ENCODE measurements around the gene WNT11. TPM values are rescaled to one million over a fixed set of nuclear protein-coding genes. Genes with fewer than 3 reads are reported as not detected.
A peak's percentile ranks its signal among the peaks of the same experiment; 100 is the strongest.

Gene WNT11
- total RNA-seq, 1 experiment from 2014 or later: 0.40 TPM

DNA sequence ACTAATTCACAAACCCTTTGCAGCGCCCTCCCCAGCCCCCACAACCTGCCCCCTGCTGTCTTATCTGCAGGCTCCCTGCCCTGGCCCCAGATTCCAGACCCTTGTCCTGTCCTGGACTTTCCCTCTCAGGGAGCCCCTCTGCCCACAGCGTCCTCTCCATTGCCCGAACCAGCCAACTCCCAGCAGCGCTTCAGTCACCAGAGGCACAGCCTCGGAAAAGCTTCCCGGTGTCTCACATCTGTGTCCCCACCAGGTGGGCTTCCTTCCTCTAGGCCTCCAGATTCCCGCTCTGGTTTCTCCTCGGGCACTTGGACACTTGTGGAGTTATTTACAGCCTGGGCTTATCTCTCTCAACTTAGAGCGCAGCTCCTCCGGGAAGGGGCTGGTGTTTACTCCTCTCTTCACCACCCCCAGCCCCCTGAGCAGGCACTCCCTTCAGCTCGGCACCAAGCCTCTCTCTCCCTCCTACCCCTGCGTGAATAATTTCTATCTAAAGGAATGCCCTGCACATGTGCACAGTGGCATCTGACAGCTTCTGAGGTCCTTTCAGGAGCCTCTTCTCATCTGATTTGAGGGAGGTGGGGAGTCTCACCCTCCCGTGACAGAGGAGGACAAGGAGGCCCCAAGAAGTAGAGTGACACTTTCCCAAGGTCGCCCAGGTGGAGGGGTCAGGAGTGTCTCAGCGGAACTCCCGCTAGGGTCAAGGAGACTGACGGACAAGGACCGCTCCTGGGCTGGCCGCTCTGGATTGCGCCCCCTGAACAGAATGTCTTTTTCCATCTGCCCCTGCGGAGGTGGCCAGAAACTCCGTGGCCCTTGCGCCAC lies 838 bp downstream of the WNT11 start:
- Histone ChIP-seq H3K27me3 (ENCODE audit: low read length) (peaks cover 36% of the 10 kb centered on the region), H2AFZ (ENCODE audit: low read length) (no peak overlapping the region), H3K4me3 (ENCODE audit: low read length) (peak overlapping the region; percentile 67; the same call in 1 of the 2 replicates), H3F3A (ENCODE audit: low read length, unreplicated experiment) (no peaks in the 10 kb centered on the region), H3K4me2 (ENCODE audit: low read length) (peak overlapping the region; percentile 98), H4K20me1 (ENCODE audit: low read length) (no peaks in the 10 kb centered on the region), H3K9me2 (replicated peaks; ENCODE audit: low read length) (no peaks in the 10 kb centered on the region), H3K36me3 (ENCODE audit: low read depth, low read length) (no peaks in the 10 kb centered on the region), H3K4me1 (ENCODE audit: insufficient read depth, low read length) (peaks cover 32% of the 10 kb centered on the region), H3K9ac (ENCODE audit: low read length) (no peak overlapping the region), H3K27ac (ENCODE audit: low read length) (no peak overlapping the region), H3K79me2 (ENCODE audit: low read length) (no peaks in the 10 kb centered on the region), H3K9me3 (ENCODE audit: low read length) (no peaks in the 10 kb centered on the region)
- CTCF ChIA-PET: no interaction called here
- DNase-seq: no peak
- POLR2A ChIA-PET (ENCODE audit: unreplicated experiment): no interaction called here
- intact Hi-C loops (cut with micrococcal nuclease): loop anchor here (2.0 kb wide), 2 partner anchors 309 to 475 kb away; no protein-coding TSS in a partner anchor
- TF ChIP-seq EZH2 (IDR thresholded peaks at IDR 0.05; ENCODE audit: low read length, unreplicated experiment): no peak
- TF ChIP-seq, protein P1, sequence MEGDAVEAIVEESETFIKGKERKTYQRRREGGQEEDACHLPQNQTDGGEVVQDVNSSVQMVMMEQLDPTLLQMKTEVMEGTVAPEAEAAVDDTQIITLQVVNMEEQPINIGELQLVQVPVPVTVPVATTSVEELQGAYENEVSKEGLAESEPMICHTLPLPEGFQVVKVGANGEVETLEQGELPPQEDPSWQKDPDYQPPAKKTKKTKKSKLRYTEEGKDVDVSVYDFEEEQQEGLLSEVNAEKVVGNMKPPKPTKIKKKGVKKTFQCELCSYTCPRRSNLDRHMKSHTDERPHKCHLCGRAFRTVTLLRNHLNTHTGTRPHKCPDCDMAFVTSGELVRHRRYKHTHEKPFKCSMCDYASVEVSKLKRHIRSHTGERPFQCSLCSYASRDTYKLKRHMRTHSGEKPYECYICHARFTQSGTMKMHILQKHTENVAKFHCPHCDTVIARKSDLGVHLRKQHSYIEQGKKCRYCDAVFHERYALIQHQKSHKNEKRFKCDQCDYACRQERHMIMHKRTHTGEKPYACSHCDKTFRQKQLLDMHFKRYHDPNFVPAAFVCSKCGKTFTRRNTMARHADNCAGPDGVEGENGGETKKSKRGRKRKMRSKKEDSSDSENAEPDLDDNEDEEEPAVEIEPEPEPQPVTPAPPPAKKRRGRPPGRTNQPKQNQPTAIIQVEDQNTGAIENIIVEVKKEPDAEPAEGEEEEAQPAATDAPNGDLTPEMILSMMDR (conservative IDR thresholded peaks at IDR 0.05; ENCODE audit: low read depth, low read length): no peak
- TF ChIP-seq EZH2phosphoT487 (IDR thresholded peaks at IDR 0.05; ENCODE audit: borderline replicate concordance, low read length): no peak
- no peak for ATAC-seq
- no TSS peak for BruUV-seq (replicated peaks)

DNA sequence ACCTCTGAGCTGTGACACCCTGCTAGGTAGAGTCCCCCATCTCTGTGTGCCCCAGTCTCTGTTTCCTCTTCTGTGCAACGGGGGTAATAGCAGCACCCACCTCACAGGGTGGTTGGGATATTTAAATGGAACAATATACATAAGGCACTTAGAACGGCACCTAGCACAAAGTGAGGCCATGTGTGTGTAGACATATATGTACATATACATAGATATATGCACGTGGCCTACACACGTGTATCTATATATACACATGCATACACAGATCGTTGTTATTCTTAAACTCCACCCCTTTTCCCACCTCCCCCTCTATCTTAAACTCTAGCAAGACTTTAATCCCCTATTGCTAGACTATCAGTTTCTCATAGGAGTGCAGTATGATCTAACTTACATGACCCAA lies 2.4 kb downstream of the WNT11 start:
- CTCF ChIA-PET: no interaction called here
- BruUV-seq (replicated peaks): no TSS peak

GRCh38 chr11:76203131-76203925 lies 3.0 kb downstream of the WNT11 start:
- intact Hi-C loops (cut with micrococcal nuclease): no loop called here
- peaks cover 22% of the 10 kb centered on the region for H3K4me1 ChIP-seq (ENCODE audit: insufficient read depth, low read length)
- CTCF ChIA-PET: no interaction called here
- POLR2A ChIA-PET (ENCODE audit: unreplicated experiment): no interaction called here
- ATAC-seq (no peak), DNase-seq (no peak)
- H3F3A ChIP-seq (ENCODE audit: low read length, unreplicated experiment): no peaks in the 10 kb centered on the region
- no peak overlapping the region for H2AFZ ChIP-seq (ENCODE audit: low read length)
- no TSS peak for BruUV-seq (replicated peaks)
- H3K79me2 ChIP-seq (ENCODE audit: low read length): no peaks in the 10 kb centered on the region
- H3K4me3 ChIP-seq (ENCODE audit: low read length): no peak overlapping the region
- H4K20me1 ChIP-seq (ENCODE audit: low read length): no peaks in the 10 kb centered on the region
- H3K27me3 ChIP-seq (ENCODE audit: low read length): peaks cover 23% of the 10 kb centered on the region
- H3K27ac ChIP-seq (ENCODE audit: low read length): no peak overlapping the region
- H3K36me3 ChIP-seq (ENCODE audit: low read depth, low read length): no peaks in the 10 kb centered on the region
- no peaks in the 10 kb centered on the region for H3K9me2 ChIP-seq (replicated peaks; ENCODE audit: low read length)
- TF ChIP-seq EZH2 (IDR thresholded peaks at IDR 0.05; ENCODE audit: low read length, unreplicated experiment): no peak
- no peak for TF ChIP-seq EZH2phosphoT487 (IDR thresholded peaks at IDR 0.05; ENCODE audit: borderline replicate concordance, low read length)
- TF ChIP-seq, protein P1 (conservative IDR thresholded peaks at IDR 0.05; ENCODE audit: low read depth, low read length): no peak
- no peaks in the 10 kb centered on the region for H3K9me3 ChIP-seq (ENCODE audit: low read length)
- H3K9ac ChIP-seq (ENCODE audit: low read length): no peak overlapping the region
- no peak overlapping the region for H3K4me2 ChIP-seq (ENCODE audit: low read length)

More for the DNA sequence above, 2.4 kb downstream of the WNT11 start:
- Histone ChIP-seq H3K9me3 (ENCODE audit: low read length) (no peaks in the 10 kb centered on the region), H3K4me3 (ENCODE audit: low read length) (no peak overlapping the region), H3K9ac (ENCODE audit: low read length) (no peak overlapping the region), H4K20me1 (ENCODE audit: low read length) (no peaks in the 10 kb centered on the region), H3K9me2 (replicated peaks; ENCODE audit: low read length) (no peaks in the 10 kb centered on the region), H3K36me3 (ENCODE audit: low read depth, low read length) (no peaks in the 10 kb centered on the region), H3F3A (ENCODE audit: low read length, unreplicated experiment) (no peaks in the 10 kb centered on the region), H3K4me2 (ENCODE audit: low read length) (no peak overlapping the region), H3K79me2 (ENCODE audit: low read length) (no peaks in the 10 kb centered on the region), H3K27me3 (ENCODE audit: low read length) (peaks cover 24% of the 10 kb centered on the region), H3K4me1 (ENCODE audit: insufficient read depth, low read length) (peaks cover 27% of the 10 kb centered on the region), H3K27ac (ENCODE audit: low read length) (no peak overlapping the region), H2AFZ (ENCODE audit: low read length) (no peak overlapping the region)
- TF ChIP-seq EZH2 (IDR thresholded peaks at IDR 0.05; ENCODE audit: low read length, unreplicated experiment): no peak
- no peak for ATAC-seq
- DNase-seq: no peak
- POLR2A ChIA-PET (ENCODE audit: unreplicated experiment): no interaction called here
- intact Hi-C loops (cut with micrococcal nuclease): no loop called here
